Measurements from ENCODE around the gene KCNG3. TPM values are rescaled to one million over a fixed set of nuclear protein-coding genes. Genes with fewer than 3 reads are reported as not detected.

KCNG3 gene
- total RNA-seq, 1 donor from 2014 or later, result not detected

- DNase-seq (ENCODE audit: extremely low spot score, unreplicated experiment), result no peak
- Mint-ChIP-seq H3K4me1 (ENCODE audit: unreplicated experiment) (no peaks in the 10 kb centered on the region), H3K4me3 (ENCODE audit: unreplicated experiment) (no peak overlapping the region), H3K27ac (ENCODE audit: unreplicated experiment) (no peak overlapping the region), H3K9me3 (ENCODE audit: unreplicated experiment) (no peaks in the 10 kb centered on the region), H3K27me3 (ENCODE audit: unreplicated experiment) (no peaks in the 10 kb centered on the region), H3K36me3 (ENCODE audit: unreplicated experiment) (no peaks in the 10 kb centered on the region)
- TF ChIP-seq, protein P1, sequence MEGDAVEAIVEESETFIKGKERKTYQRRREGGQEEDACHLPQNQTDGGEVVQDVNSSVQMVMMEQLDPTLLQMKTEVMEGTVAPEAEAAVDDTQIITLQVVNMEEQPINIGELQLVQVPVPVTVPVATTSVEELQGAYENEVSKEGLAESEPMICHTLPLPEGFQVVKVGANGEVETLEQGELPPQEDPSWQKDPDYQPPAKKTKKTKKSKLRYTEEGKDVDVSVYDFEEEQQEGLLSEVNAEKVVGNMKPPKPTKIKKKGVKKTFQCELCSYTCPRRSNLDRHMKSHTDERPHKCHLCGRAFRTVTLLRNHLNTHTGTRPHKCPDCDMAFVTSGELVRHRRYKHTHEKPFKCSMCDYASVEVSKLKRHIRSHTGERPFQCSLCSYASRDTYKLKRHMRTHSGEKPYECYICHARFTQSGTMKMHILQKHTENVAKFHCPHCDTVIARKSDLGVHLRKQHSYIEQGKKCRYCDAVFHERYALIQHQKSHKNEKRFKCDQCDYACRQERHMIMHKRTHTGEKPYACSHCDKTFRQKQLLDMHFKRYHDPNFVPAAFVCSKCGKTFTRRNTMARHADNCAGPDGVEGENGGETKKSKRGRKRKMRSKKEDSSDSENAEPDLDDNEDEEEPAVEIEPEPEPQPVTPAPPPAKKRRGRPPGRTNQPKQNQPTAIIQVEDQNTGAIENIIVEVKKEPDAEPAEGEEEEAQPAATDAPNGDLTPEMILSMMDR (IDR thresholded peaks at IDR 0.05), result no peak
Measured at GRCh38 chr2:42522035-42522434, 28.3 kb upstream of the KCNG3 start.

GRCh38 chr2:42519624-42520023 is 25.8 kb upstream of the KCNG3 start:
- DNase-seq (ENCODE audit: extremely low spot score, unreplicated experiment), result no peak
- Mint-ChIP-seq H3K4me1 (ENCODE audit: unreplicated experiment) (no peaks in the 10 kb centered on the region), H3K27ac (ENCODE audit: unreplicated experiment) (no peak overlapping the region), H3K27me3 (ENCODE audit: unreplicated experiment) (no peaks in the 10 kb centered on the region), H3K4me3 (ENCODE audit: unreplicated experiment) (no peak overlapping the region), H3K36me3 (ENCODE audit: unreplicated experiment) (no peaks in the 10 kb centered on the region), H3K9me3 (ENCODE audit: unreplicated experiment) (no peaks in the 10 kb centered on the region)
- TF ChIP-seq, protein P1 (IDR thresholded peaks at IDR 0.05), result no peak

DNA sequence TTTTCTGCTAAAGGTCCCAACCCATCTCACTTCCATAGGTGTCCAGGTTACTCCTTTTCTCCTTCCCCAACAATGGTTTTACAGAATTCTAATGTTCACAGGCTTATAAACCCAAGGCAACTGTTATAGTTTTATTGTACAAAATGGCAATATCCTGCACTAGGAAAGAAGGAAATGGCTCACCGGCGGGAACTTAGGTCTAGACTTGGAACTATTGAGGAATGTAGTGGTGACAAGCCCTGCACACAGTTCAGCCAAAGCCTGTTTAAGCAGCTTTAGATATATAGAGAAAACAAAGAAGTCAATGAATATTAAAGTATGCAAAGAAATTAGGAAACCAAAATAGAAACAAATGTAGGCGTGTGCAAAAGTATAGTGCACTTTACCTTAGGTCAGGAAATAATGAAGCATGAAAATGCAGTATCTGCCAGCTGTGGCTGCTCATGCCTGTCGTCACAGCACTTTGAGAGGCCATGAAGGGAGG is 22.7 kb upstream of the KCNG3 start:
- no peak overlapping the region for H3K27ac Mint-ChIP-seq (ENCODE audit: unreplicated experiment)
- H3K9me3 Mint-ChIP-seq (ENCODE audit: unreplicated experiment), result no peaks in the 10 kb centered on the region
- H3K36me3 Mint-ChIP-seq (ENCODE audit: unreplicated experiment), result no peaks in the 10 kb centered on the region
- H3K27me3 Mint-ChIP-seq (ENCODE audit: unreplicated experiment), result no peaks in the 10 kb centered on the region
- DNase-seq (ENCODE audit: extremely low spot score, unreplicated experiment), result no peak
- no peak overlapping the region for H3K4me3 Mint-ChIP-seq (ENCODE audit: unreplicated experiment)
- TF ChIP-seq, protein P1 (IDR thresholded peaks at IDR 0.05), result no peak
- no peaks in the 10 kb centered on the region for H3K4me1 Mint-ChIP-seq (ENCODE audit: unreplicated experiment)

- Mint-ChIP-seq H3K36me3 (ENCODE audit: unreplicated experiment) (no peaks in the 10 kb centered on the region), H3K4me1 (ENCODE audit: unreplicated experiment) (peaks cover 8% of the 10 kb centered on the region), H3K9me3 (ENCODE audit: unreplicated experiment) (no peaks in the 10 kb centered on the region), H3K27me3 (ENCODE audit: unreplicated experiment) (no peaks in the 10 kb centered on the region), H3K27ac (ENCODE audit: unreplicated experiment) (no peak overlapping the region), H3K4me3 (ENCODE audit: unreplicated experiment) (no peak overlapping the region)
- DNase-seq (ENCODE audit: extremely low spot score, unreplicated experiment), result no peak
- TF ChIP-seq, protein P1 (IDR thresholded peaks at IDR 0.05), result peak; percentile 58
Measured at GRCh38 chr2:42513252-42513918, 19.6 kb upstream of the KCNG3 start.

- DNase-seq (ENCODE audit: extremely low spot score, unreplicated experiment), result no peak
- Mint-ChIP-seq H3K4me1 (ENCODE audit: unreplicated experiment) (peaks cover 8% of the 10 kb centered on the region), H3K4me3 (ENCODE audit: unreplicated experiment) (peak overlapping the region; percentile 20), H3K36me3 (ENCODE audit: unreplicated experiment) (no peaks in the 10 kb centered on the region), H3K9me3 (ENCODE audit: unreplicated experiment) (no peaks in the 10 kb centered on the region), H3K27ac (ENCODE audit: unreplicated experiment) (peak overlapping the region; percentile 25), H3K27me3 (ENCODE audit: unreplicated experiment) (no peaks in the 10 kb centered on the region)
- TF ChIP-seq, protein P1 (IDR thresholded peaks at IDR 0.05), result no peak
Measured at GRCh38 chr2:42510608-42511243, 16.9 kb upstream of the KCNG3 start.
